ENCODE measurements around the gene PCDHGA11.
"Not testable (repeated sequence)": the region's sequence is repeated elsewhere in the genome, so short reads cannot be mapped to it uniquely, and the experiment has no call there.

The PCDHGA11 gene

DNA sequence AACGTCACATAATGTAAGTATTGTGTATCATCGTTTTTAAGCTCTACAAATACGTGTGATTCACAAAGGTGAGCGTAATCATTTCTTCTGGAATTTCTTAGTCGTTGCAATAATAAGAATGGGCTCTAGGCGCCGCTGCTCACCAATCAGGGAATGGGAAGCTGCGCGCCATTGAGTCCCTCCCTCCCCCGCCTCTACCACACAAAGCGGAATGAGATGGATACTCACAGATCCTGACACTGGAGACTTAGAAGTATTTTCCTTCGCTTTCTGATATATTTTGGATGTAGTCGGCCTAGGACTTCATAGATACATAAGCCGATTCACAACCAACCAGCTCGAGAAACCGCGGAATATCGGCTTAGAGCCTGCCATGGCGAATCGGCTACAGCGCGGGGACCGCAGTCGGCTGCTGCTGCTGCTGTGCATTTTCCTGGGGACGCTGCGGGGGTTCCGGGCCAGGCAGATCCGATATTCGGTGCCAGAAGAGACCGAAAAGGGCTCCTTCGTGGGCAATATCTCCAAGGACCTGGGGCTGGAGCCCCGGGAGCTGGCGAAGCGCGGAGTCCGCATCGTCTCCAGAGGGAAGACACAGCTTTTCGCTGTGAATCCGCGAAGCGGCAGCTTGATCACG, at the start of gene PCDHGA11:
Gene PCDHGA11, plus strand, starts transcription at position 197 of the 634 bp plus-strand sequence. Its CDS starts 177 bp downstream, at position 374.
- no peak for DNase-seq (ENCODE audit: low read depth in 3 of 3)

DNA sequence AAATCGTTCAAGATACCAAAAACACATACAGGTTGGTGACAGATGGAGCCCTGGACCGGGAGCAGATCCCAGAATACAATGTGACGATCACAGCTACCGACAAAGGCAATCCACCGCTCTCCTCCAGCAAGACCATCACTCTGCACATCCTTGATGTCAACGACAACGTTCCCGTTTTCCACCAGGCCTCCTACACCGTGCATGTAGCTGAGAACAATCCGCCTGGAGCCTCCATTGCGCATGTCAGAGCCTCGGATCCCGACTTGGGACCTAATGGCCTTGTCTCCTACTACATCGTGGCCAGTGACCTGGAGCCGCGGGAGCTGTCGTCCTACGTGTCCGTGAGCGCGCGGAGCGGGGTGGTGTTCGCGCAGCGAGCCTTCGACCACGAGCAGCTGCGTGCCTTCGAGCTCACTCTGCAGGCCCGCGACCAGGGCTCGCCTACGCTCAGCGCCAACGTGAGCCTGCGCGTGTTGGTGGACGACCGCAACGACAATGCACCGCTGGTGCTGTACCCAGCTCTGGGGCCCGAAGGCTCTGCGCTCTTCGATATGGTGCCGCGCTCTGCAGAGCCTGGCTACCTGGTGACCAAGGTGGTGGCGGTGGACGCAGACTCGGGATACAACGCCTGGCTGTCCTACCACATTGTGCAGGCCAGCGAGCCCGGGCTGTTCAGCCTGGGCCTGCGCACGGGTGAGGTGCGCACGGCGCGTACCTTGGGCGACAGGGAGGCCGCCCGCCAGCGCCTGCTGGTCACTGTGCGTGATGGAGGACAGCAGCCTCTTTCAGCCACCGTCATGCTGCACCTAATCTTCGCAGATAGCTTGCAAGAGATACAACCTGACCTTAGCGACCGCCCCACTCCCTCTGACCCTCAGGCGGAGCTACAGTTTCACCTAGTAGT, 49.0 kb upstream of the PCDHGA11 start:
- no peak for DNase-seq (ENCODE audit: low read depth in 3 of 3)

DNA sequence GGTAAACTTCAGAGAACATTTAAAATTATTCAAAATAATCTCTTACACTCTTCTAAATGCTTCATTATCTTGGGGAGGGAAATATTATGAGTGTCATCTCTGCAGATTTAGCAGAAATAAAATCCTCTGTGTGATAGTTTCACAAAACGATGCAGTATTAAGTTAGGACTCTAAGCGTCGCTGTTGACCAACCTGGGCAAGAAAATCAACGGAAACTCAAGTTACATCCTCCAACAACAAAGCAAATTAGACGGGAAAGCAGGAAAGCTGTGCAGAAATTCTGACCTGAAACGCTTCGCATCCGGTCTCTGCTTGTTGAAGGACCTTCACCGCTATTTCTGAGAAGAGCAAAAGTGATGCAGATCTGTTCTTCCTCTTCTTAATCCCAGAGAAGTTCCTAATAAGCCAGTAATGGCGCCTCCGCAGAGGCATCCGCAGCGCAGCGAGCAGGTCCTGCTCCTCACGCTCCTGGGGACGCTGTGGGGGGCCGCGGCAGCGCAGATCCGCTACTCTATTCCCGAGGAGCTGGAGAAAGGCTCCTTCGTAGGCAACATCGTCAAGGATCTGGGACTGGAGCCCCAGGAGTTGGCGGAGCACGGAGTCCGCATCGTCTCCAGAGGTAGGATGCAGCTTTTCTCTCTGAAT, 47.1 kb upstream of the PCDHGA11 start, which contains the start of gene PCDHGA6:
Gene PCDHGA6, plus strand, starts transcription at position 219 of the 645 bp plus-strand sequence. Its CDS starts 193 bp downstream, at position 412.
- DNase-seq (ENCODE audit: low read depth in 3 of 3), result no peak

DNA sequence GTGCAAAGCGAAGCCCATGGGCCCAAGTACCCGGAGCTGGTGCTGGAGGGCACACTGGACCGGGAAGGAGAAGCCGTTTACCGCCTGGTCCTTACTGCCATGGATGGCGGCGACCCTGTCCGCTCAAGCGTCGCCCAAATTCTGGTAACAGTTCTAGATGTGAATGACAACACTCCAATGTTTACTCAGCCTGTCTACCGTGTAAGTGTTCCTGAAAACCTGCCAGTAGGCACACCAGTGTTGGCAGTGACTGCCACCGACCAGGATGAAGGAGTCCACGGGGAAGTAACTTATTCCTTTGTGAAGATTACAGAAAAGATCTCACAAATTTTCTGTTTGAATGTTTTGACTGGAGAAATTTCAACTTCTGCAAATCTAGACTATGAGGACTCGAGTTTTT, 46.2 kb upstream of the PCDHGA11 start:
- no peak for DNase-seq (ENCODE audit: low read depth in 3 of 3)

DNA sequence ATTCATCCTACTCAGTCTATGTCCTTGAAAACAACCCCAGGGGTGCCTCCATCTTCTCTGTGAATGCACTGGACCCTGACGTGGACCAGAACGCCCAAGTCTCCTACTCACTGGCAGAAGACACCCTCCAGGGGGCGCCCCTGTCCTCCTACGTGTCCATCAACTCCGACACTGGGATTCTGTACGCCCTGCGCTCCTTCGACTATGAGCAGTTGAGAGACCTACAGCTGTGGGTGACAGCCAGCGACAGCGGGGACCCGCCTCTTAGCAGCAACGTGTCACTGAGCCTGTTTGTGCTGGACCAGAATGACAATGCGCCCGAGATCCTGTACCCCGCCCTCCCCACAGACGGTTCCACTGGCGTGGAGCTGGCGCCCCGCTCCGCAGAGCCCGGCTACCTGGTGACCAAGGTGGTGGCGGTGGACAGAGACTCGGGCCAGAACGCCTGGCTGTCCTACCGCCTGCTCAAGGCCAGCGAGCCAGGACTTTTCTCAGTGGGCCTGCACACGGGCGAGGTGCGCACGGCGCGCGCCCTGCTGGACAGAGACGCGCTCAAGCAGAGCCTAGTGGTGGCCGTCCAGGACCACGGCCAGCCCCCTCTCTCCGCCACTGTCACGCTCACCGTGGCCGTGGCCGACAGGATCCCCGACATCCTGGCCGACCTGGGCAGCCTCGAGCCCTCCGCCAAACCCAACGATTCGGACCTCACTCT, 45.3 kb upstream of the PCDHGA11 start:
- not testable (repeated sequence) for DNase-seq (ENCODE audit: low read depth in 3 of 3)

DNA sequence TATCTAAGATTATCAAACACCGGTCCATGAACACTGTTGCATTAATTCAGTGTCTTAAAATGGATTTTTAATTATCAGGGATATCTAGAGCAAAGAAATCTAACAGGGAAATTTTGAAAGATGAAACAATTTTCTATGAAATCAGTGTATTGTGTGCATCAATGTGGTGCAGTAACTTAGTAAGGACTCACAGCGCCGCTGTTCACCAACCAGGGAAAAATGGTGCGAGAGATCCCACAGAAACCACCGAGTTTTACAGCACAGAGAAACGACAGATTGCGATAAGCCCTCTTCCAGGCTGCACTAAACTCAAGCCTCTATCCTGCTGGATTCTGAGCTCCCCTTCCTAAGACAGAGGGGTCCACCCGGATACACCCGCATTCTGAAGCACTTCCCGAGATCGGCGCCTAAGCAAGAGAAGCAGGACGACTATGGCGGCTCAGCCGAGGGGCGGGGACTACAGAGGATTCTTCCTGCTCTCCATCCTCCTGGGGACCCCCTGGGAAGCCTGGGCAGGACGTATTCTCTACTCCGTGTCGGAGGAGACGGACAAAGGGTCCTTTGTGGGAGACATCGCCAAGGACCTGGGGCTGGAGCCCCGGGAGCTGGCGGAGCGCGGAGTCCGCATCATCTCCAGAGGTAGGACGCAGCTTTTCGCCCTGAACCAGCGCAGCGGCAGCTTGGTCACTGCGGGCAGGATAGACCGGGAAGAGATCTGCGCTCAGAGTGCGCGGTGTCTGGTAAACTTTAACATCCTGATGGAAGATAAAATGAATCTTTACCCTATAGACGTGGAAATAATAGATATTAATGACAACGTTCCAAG, 38.2 kb upstream of the PCDHGA11 start, which contains the start of gene PCDHGA7:
Gene PCDHGA7, plus strand, starts transcription at position 274 of the 826 bp plus-strand sequence. Its CDS starts 158 bp downstream, at position 432.
- DNase-seq (ENCODE audit: low read depth in 3 of 3), result no peak

DNA sequence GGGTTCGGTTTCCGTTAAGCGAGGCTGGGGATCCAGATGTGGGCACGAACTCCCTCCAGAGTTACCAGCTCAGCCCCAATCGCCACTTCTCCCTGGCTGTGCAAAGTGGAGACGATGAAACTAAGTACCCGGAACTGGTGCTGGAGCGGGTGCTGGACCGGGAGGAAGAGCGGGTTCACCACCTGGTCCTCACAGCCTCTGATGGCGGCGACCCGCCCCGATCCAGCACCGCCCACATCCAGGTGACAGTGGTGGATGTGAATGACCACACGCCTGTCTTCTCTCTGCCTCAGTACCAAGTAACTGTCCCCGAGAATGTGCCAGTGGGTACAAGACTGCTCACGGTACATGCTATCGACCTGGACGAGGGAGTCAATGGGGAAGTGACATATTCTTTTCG, 37.5 kb upstream of the PCDHGA11 start:
- DNase-seq (ENCODE audit: low read depth in 3 of 3), result no peak

DNA sequence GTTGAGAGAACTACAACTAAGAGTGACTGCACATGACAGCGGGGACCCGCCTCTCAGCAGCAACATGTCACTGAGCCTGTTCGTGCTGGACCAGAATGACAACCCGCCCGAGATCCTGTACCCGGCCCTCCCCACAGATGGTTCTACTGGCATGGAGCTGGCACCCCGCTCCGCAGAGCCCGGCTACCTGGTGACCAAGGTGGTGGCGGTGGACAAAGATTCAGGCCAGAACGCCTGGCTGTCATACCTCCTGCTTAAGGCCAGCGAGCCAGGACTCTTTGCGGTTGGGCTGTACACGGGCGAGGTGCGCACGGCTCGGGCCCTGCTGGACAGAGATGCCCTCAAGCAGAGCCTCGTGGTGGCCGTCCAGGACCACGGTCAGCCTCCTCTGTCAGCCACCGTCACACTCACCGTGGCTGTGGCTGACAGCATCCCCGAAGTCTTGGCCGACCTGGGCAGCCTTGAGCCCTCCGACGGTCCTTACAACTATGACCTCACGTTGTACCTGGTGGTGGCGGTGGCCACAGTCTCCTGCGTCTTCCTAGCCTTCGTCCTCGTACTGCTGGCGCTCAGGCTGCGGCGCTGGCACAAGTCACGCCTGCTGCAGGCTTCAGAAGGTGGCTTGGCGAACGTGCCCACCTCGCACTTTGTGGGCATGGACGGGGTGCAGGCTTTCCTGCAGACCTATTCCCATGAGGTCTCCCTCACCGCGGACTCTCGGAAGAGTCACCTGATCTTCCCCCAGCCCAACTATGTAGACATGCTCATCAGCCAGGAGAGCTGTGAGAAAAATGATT, 36.2 kb upstream of the PCDHGA11 start:
- DNase-seq (ENCODE audit: low read depth in 3 of 3), result no peak

DNA sequence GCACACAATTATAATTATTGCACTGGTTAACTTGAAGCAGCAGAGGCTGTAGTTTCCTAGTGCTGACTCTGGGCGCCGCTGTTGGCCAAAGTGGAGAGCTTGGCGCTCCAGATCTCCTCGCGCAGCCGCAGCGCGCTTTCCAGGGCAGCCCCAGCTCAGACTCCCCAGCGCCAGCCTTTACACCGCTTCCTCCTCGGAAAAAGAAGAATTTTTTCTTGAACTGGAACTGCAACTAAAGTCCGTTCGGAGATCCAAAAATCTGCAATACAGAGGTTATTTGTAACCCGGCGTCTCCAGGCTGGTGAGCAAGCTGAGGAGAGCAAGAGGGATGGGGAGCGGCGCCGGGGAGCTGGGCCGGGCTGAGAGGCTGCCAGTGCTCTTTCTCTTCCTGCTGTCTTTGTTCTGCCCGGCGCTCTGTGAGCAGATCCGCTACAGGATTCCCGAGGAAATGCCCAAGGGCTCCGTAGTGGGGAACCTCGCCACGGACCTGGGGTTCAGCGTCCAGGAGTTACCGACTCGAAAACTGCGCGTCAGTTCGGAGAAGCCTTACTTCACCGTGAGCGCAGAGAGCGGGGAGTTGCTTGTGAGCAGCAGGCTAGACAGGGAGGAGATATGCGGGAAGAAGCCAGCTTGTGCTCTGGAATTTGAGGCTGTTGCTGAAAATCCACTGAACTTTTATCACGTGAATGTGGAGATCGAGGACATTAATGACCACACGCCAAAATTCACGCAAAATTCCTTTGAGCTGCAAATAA, 33.1 kb upstream of the PCDHGA11 start, which contains the start of gene PCDHGB4:
Gene PCDHGB4, plus strand, starts transcription at position 142 of the 755 bp plus-strand sequence. Its CDS starts 187 bp downstream, at position 329.
- not testable (repeated sequence) for DNase-seq (ENCODE audit: low read depth in 3 of 3)

DNA sequence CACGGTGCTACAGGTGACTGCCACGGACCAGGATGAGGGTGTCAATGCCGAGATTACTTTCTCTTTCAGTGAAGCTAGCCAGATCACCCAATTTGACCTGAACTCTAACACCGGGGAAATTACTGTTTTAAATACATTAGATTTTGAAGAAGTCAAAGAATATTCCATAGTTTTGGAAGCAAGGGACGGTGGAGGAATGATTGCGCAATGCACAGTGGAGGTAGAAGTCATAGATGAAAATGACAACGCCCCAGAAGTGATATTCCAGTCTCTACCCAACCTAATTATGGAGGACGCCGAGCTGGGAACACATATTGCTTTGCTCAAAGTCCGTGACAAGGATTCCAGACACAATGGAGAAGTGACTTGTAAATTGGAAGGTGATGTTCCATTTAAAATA, 32.2 kb upstream of the PCDHGA11 start:
- DNase-seq (ENCODE audit: low read depth in 3 of 3), result no peak

DNA sequence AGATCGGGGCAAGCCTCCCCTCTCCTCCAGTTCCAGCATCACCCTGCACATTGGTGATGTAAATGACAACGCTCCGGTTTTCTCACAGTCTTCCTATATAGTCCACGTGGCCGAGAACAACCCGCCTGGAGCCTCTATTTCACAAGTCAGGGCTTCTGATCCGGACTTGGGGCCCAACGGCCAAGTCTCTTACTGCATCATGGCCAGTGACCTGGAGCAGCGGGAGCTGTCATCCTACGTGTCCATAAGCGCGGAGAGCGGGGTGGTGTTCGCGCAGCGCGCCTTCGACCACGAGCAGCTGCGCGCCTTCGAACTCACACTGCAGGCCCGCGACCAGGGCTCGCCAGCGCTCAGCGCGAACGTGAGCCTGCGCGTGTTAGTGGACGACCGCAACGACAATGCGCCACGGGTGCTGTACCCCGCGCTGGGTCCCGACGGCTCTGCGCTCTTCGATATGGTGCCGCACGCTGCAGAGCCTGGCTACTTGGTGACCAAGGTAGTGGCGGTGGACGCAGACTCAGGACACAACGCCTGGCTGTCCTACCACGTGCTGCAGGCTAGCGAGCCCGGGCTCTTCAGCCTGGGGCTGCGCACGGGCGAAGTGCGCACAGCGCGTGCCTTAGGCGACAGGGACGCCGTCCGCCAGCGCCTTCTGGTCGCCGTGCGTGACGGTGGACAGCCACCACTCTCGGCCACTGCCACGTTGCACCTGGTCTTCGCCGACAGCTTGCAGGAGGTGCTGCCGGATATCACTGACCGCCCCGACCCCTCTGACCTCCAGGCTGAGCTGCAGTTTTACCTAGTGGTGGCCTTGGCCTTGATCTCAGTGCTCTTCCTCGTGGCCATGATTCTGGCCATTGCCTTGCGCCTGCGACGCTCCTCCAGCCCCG, 31.5 kb upstream of the PCDHGA11 start:
- no peak for DNase-seq (ENCODE audit: low read depth in 3 of 3)

DNA sequence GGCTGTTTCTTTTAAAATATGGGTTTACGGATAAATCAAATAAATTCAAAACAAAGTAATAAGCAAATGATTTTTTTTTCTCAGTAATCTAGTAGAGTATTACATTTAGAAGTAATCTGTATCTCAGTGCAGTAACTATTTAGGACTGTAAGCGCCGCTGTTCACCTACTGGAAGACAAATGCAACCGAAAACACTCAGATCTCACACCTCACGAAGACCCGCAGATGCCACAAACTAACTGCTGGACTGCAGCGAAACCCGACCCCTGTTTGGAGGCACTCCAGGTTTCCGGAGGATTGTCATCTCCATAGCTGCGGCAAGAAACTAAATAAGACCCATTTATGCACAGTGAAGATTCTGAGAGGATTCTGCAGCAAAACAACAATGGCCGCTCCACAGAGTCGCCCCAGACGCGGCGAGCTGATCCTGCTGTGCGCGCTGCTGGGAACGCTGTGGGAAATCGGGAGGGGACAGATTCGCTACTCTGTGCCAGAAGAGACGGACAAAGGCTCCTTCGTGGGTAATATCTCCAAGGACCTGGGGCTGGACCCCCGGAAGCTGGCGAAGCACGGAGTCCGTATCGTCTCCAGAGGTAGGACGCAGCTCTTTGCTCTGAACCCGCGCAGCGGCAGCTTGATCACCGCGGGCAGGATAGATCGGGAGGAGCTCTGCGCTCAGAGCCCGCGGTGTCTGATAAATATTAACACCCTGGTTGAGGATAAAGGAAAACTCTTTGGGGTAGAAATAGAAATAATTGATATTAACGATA, 28.2 kb upstream of the PCDHGA11 start, which contains the start of gene PCDHGA8:
Gene PCDHGA8, plus strand, starts transcription at position 205 of the 770 bp plus-strand sequence. Its CDS starts 181 bp downstream, at position 386.
- DNase-seq (ENCODE audit: low read depth in 3 of 3), result no peak

DNA sequence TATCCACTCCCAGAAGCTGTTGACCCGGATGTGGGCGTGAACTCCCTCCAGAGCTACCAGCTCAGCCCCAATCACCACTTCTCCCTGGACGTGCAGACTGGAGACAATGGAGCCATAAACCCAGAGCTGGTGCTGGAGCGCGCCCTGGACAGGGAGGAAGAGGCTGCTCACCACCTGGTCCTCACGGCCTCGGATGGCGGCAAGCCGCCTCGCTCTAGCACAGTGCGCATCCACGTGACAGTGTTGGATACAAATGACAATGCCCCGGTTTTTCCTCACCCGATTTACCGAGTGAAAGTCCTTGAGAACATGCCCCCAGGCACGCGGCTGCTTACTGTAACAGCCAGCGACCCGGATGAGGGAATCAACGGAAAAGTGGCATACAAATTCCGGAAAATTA, 27.6 kb upstream of the PCDHGA11 start:
- no peak for DNase-seq (ENCODE audit: low read depth in 3 of 3)

DNA sequence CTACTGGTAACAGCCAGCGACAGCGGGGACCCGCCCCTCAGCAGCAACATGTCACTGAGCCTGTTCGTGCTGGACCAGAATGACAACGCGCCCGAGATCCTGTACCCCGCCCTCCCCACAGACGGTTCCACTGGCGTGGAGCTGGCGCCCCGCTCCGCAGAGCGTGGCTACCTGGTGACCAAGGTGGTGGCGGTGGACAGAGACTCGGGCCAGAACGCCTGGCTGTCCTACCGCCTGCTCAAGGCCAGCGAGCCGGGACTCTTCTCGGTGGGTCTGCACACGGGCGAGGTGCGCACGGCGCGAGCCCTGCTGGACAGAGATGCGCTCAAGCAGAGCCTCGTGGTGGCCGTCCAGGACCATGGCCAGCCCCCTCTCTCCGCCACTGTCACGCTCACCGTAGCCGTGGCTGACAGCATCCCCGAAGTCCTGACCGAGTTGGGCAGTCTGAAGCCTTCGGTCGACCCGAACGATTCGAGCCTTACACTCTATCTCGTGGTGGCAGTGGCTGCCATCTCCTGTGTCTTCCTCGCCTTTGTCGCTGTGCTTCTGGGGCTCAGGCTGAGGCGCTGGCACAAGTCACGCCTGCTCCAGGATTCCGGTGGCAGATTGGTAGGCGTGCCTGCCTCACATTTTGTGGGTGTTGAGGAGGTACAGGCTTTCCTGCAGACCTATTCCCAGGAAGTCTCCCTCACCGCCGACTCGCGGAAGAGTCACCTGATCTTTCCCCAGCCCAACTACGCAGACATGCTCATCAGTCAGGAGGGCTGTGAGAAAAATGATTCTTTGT, 26.3 kb upstream of the PCDHGA11 start:
- DNase-seq (ENCODE audit: low read depth in 3 of 3), result not testable (repeated sequence)

DNA sequence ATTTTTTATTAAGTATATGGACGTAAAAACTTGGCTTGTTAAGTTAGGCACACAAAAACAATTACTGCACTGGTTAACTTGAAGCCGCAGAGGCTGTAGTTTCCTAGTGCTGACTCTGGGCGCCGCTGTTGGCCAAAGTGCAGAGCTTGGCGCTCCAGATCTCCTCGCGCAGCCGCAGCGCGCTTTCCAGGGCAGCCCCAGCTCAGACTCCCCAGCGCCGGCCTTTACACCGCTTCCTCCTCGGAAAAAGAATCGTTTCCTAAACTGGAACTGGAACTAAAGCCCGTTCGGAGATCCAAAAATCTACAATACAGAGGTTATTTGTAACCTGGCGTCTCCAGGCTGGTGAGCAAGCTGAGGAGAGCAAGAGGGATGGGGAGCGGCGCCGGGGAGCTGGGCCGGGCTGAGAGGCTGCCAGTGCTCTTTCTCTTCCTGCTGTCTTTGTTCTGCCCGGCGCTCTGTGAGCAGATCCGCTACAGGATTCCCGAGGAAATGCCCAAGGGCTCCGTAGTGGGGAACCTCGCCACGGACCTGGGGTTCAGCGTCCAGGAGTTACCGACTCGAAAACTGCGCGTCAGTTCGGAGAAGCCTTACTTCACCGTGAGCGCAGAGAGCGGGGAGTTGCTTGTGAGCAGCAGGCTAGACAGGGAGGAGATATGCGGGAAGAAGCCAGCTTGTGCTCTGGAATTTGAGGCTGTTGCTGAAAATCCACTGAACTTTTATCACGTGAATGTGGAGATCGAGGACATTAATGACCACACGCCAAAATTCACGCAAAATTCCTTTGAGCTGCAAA, 22.9 kb upstream of the PCDHGA11 start, which contains the start of gene PCDHGB5:
Gene PCDHGB5, plus strand, starts transcription at position 192 of the 796 bp plus-strand sequence. Its CDS starts 181 bp downstream, at position 373.
- not testable (repeated sequence) for DNase-seq (ENCODE audit: low read depth in 3 of 3)
